ENCODE measurements around the gene ZNF594.
"Not testable (repeated sequence)": the region's sequence is repeated elsewhere in the genome, so short reads cannot be mapped to it uniquely, and the experiment has no call there.

Gene ZNF594

GRCh38 chr17:5191541-5192417 is at the start of gene ZNF594:
ZNF594 (minus strand) TSS chr17:5191868; CDS start chr17:5184256, 7,612 bp downstream.
- peak; percentile 97 for DNase-seq

GRCh38 chr17:5239769-5240168 is 48.1 kb upstream of the ZNF594 start:
- not testable (repeated sequence) for DNase-seq

- DNase-seq: no peak
These were observed 46.7 kb upstream of the ZNF594 start for GRCh38 chr17:5238333-5238732.

GRCh38 chr17:5237541-5238016 is 45.9 kb upstream of the ZNF594 start:
- DNase-seq: peak; percentile 21

GRCh38 chr17:5236938-5237540 is 45.4 kb upstream of the ZNF594 start:
- no peak for DNase-seq

GRCh38 chr17:5234645-5235576 is 43.2 kb upstream of the ZNF594 start, which contains the start of gene SCIMP:
SCIMP (minus strand) TSS chr17:5234860; CDS start chr17:5234755, 105 bp downstream.
- DNase-seq: no peak

GRCh38 chr17:5233492-5233891 is 41.8 kb upstream of the ZNF594 start:
- DNase-seq: not testable (repeated sequence)

GRCh38 chr17:5226940-5227878 is 35.5 kb upstream of the ZNF594 start:
- peak; percentile 23 for DNase-seq

GRCh38 chr17:5225668-5226457 is 34.2 kb upstream of the ZNF594 start:
- no peak for DNase-seq

GRCh38 chr17:5221912-5222311 is 30.2 kb upstream of the ZNF594 start:
- DNase-seq: not testable (repeated sequence)

GRCh38 chr17:5220074-5220473 is 28.4 kb upstream of the ZNF594 start:
- DNase-seq: no peak

GRCh38 chr17:5219536-5219935 is 27.9 kb upstream of the ZNF594 start:
- no peak for DNase-seq

- not testable (repeated sequence) for DNase-seq
These were observed 25.9 kb upstream of the ZNF594 start for GRCh38 chr17:5217562-5217961.

- no peak for DNase-seq
These were observed 19.8 kb upstream of the ZNF594 start for GRCh38 chr17:5211458-5211857.

- DNase-seq: no peak
These were observed 19.1 kb upstream of the ZNF594 start for GRCh38 chr17:5210614-5211252.

GRCh38 chr17:5210091-5210490 is 18.4 kb upstream of the ZNF594 start:
- DNase-seq: no peak

GRCh38 chr17:5209396-5209795 is 17.7 kb upstream of the ZNF594 start:
- no peak for DNase-seq

GRCh38 chr17:5203908-5204294 is 12.2 kb upstream of the ZNF594 start:
- DNase-seq: no peak

- DNase-seq: no peak
These were observed 11.7 kb upstream of the ZNF594 start for GRCh38 chr17:5203178-5203907.

GRCh38 chr17:5201011-5201410 is 9.3 kb upstream of the ZNF594 start:
- no peak for DNase-seq
